ENCODE data around the gene GHRL. TPM values are rescaled to one million over a fixed set of nuclear protein-coding genes. Genes with fewer than 3 reads are reported as not detected.

Gene GHRL
- total RNA-seq, 6 donors from 2014 or later, result 1.1 to 14.7 (median 1.8) TPM

GRCh38 chr3:10329495-10330015 lies 36.8 kb upstream of the GHRL start:
- H3K4me3 ChIP-seq, result no peak overlapping the region
- no peak for ATAC-seq (ENCODE audit: low FRiP score in 2 of 2)
- no peaks in the 10 kb centered on the region for H3K9me3 ChIP-seq
- TF ChIP-seq, protein P1, sequence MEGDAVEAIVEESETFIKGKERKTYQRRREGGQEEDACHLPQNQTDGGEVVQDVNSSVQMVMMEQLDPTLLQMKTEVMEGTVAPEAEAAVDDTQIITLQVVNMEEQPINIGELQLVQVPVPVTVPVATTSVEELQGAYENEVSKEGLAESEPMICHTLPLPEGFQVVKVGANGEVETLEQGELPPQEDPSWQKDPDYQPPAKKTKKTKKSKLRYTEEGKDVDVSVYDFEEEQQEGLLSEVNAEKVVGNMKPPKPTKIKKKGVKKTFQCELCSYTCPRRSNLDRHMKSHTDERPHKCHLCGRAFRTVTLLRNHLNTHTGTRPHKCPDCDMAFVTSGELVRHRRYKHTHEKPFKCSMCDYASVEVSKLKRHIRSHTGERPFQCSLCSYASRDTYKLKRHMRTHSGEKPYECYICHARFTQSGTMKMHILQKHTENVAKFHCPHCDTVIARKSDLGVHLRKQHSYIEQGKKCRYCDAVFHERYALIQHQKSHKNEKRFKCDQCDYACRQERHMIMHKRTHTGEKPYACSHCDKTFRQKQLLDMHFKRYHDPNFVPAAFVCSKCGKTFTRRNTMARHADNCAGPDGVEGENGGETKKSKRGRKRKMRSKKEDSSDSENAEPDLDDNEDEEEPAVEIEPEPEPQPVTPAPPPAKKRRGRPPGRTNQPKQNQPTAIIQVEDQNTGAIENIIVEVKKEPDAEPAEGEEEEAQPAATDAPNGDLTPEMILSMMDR (IDR thresholded peaks at IDR 0.05), result no peak
- TF ChIP-seq POLR2A (IDR thresholded peaks at IDR 0.05), result no peak
- TF ChIP-seq POLR2AphosphoS5 (IDR thresholded peaks at IDR 0.05), result no peak
- TF ChIP-seq EP300 (IDR thresholded peaks at IDR 0.05), result no peak
- no peaks in the 10 kb centered on the region for H3K36me3 ChIP-seq
- H3K27ac ChIP-seq, result no peak overlapping the region
- no peak for DNase-seq
- 70 to 76% methylated on average over 14 of the region's 14 CpGs for WGBS, 2 donors
- no peaks in the 10 kb centered on the region for H3K27me3 ChIP-seq
- H3K4me1 ChIP-seq, result no peaks in the 10 kb centered on the region

- H3K27ac ChIP-seq, result no peak overlapping the region
- DNase-seq, result no peak
- H3K9me3 ChIP-seq, result no peaks in the 10 kb centered on the region
- H3K4me1 ChIP-seq, result no peaks in the 10 kb centered on the region
- H3K27me3 ChIP-seq, result no peaks in the 10 kb centered on the region
- no peak for ATAC-seq (ENCODE audit: low FRiP score in 2 of 2)
- TF ChIP-seq POLR2A (IDR thresholded peaks at IDR 0.05), result no peak
- TF ChIP-seq, protein P1 (IDR thresholded peaks at IDR 0.05), result no peak
- TF ChIP-seq POLR2AphosphoS5 (IDR thresholded peaks at IDR 0.05), result no peak
- TF ChIP-seq EP300 (IDR thresholded peaks at IDR 0.05), result no peak
- H3K4me3 ChIP-seq, result no peak overlapping the region
- 51% methylated on average over 28 to 31 of the region's 31 CpGs for WGBS, 2 donors
- H3K36me3 ChIP-seq, result no peaks in the 10 kb centered on the region
These were observed 35.8 kb upstream of the GHRL start for GRCh38 chr3:10328460-10329071.

- H3K27ac ChIP-seq, result no peak overlapping the region
- WGBS, 2 donors, result 60 to 67% methylated on average over 10 of the region's 10 CpGs
- TF ChIP-seq EP300 (IDR thresholded peaks at IDR 0.05) (no peak), POLR2AphosphoS5 (IDR thresholded peaks at IDR 0.05) (no peak), POLR2A (IDR thresholded peaks at IDR 0.05) (no peak)
- TF ChIP-seq, protein P1 (IDR thresholded peaks at IDR 0.05), result no peak
- no peaks in the 10 kb centered on the region for H3K9me3 ChIP-seq
- DNase-seq, result no peak
- ATAC-seq (ENCODE audit: low FRiP score in 2 of 2), result no peak
- no peaks in the 10 kb centered on the region for H3K4me1 ChIP-seq
- no peak overlapping the region for H3K4me3 ChIP-seq
- H3K27me3 ChIP-seq, result no peaks in the 10 kb centered on the region
- H3K36me3 ChIP-seq, result no peaks in the 10 kb centered on the region
These were observed 34.8 kb upstream of the GHRL start for GRCh38 chr3:10327592-10327991.

- no peak overlapping the region for H3K4me3 ChIP-seq
- H3K4me1 ChIP-seq, result peaks cover 19 to 21% (median 19%) of the 10 kb centered on the region in 4 donors
- peaks cover 2 to 18% (median 12%) of the 10 kb centered on the region in 4 donors for H3K36me3 ChIP-seq
- H3K27me3 ChIP-seq, result no peaks in the 10 kb centered on the region
- H3K9me3 ChIP-seq, result no peaks in the 10 kb centered on the region
- H3K27ac ChIP-seq, result no peak overlapping the region
- ATAC-seq (ENCODE audit: low FRiP score in 2 of 2) (no peak), DNase-seq (no peak)
- TF ChIP-seq, protein P1 (IDR thresholded peaks at IDR 0.05), result no peak
- TF ChIP-seq EP300 (IDR thresholded peaks at IDR 0.05), result no peak
- TF ChIP-seq POLR2A (IDR thresholded peaks at IDR 0.05), result no peak
- TF ChIP-seq POLR2AphosphoS5 (IDR thresholded peaks at IDR 0.05), result no peak
- 86 to 100% methylated on average over 1 of the region's 1 CpG for WGBS, 2 donors
These were observed 29.6 kb upstream of the GHRL start for GRCh38 chr3:10322352-10322710.

Measured in upper lobe of left lung (tissue), 6 donors.